Measurements from ENCODE around the gene PON1.

PON1 gene

DNA sequence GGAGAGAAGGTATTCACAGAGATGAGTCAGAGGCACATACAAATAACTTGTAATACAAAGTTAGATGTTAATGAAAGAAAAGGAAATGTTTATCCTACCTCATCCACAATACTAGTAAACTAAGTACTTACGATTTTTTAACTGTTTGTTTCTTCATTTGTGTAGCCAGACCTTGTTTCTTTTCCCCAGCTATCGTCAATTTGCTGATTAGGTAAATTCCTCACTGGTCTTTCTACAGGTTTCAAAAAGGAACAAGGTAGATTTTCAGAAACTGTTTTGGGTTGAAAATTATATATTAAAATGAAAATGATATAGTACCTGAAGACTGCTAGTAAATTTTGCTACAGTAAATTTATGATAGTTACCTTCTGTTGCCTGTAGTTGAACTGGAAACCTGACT lies 56.6 kb downstream of the PON1 start:
- no peak for DNase-seq (ENCODE audit: low read depth)
- H3K4me3 ChIP-seq (ENCODE audit: control insufficient read depth, low read depth, low read length): no peak overlapping the region
- TF ChIP-seq, protein P1, sequence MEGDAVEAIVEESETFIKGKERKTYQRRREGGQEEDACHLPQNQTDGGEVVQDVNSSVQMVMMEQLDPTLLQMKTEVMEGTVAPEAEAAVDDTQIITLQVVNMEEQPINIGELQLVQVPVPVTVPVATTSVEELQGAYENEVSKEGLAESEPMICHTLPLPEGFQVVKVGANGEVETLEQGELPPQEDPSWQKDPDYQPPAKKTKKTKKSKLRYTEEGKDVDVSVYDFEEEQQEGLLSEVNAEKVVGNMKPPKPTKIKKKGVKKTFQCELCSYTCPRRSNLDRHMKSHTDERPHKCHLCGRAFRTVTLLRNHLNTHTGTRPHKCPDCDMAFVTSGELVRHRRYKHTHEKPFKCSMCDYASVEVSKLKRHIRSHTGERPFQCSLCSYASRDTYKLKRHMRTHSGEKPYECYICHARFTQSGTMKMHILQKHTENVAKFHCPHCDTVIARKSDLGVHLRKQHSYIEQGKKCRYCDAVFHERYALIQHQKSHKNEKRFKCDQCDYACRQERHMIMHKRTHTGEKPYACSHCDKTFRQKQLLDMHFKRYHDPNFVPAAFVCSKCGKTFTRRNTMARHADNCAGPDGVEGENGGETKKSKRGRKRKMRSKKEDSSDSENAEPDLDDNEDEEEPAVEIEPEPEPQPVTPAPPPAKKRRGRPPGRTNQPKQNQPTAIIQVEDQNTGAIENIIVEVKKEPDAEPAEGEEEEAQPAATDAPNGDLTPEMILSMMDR (conservative IDR thresholded peaks at IDR 0.05; ENCODE audit: control insufficient read depth, insufficient read depth, low read depth, low read length): no peak

DNA sequence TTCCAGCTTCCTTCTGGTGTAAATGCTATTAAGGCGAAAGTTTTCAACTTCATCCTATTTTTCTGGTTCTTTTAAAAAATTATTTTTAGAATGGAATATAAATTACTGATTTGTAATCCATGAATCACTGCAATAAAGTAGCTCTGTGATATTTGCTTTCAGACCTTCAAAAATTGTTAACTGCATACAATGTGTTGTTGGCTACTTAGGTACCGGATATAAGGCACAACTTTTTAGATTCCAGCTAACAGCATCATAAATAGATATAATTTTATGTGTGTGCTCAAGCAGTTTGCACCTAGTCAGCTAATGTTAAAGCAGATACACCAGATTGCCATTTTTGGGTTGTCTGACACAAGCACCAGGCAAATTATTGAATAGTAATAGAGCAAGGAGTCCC lies 58.7 kb downstream of the PON1 start:
- DNase-seq (ENCODE audit: low read depth): no peak
- TF ChIP-seq, protein P1 (conservative IDR thresholded peaks at IDR 0.05; ENCODE audit: control insufficient read depth, insufficient read depth, low read depth, low read length): no peak
- no peak overlapping the region for H3K4me3 ChIP-seq (ENCODE audit: control insufficient read depth, low read depth, low read length)

DNA sequence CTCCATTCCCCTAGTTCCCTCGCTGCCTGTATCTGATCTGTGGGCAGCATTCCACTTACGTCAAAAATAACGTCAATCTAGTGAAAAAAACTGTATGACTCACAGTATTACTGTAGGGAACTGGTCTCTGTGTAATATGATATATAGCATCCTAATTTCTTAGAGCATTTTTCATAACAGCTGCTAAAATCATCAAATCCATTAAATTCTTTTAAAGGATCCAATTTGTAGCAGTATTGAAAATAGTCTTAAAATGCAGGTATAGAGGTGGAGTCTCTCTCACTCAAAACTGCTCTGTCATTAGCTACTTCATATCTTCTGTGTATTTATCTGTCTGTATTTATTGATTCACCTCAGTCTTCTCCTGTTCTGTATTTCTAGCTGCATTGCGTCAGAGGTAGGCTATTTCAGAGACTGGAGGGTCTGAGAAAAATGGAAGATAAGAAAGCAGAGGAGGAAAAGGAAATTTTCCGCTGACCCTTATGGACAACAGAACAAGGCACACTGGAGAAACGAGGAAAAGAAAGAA lies 59.9 kb downstream of the PON1 start:
- DNase-seq (ENCODE audit: low read depth): peak; percentile 52
- TF ChIP-seq, protein P1 (conservative IDR thresholded peaks at IDR 0.05; ENCODE audit: control insufficient read depth, insufficient read depth, low read depth, low read length): no peak
- no peak overlapping the region for H3K4me3 ChIP-seq (ENCODE audit: control insufficient read depth, low read depth, low read length)

DNA sequence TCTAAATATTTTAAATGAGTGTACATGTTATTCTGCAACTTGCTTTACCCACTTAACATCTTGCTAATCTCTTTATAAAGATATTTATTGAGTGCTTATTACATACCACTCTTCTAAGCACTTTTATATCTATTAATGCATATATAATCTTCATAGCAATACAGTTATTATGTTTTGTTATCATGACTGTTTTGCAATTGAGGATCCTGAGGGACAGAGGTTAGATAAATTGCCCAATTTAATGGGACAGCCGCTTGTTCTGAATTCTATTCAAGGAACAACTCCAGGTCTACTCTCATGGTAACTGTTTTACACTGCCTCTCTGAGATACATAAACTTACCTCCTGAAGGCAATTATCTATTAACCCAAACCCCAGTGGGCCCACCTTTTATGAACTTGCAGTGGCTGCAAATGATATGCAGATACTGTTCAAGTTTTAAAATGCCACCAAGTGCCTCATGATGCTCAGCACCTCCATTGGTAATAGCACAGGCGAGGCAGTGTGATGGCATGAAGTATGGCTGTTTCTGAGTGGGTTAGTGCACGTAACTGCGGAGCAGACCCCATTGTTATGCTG lies 60.5 kb downstream of the PON1 start:
- no peak for DNase-seq (ENCODE audit: low read depth)
- no peak overlapping the region for H3K4me3 ChIP-seq (ENCODE audit: control insufficient read depth, low read depth, low read length)
- TF ChIP-seq, protein P1 (conservative IDR thresholded peaks at IDR 0.05; ENCODE audit: control insufficient read depth, insufficient read depth, low read depth, low read length): no peak

DNA sequence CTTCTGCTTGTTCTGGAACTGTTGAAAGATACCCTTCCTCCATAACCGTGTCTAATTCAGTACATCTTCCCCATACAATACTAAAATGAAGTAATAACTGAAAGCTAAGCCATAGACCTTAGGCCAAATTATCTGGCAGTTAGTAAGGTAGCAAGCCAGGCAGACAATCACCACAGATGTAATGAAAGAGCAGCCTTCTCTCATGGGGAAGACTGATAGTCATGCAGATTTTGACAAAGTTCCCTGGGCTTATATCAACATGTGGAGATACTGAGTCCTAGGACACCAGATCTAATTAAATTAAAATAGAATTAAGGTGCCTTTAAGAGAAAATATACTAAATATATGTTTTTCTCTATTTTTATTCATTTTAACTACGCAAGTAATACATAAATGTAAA lies 61.5 kb downstream of the PON1 start:
- no peak for DNase-seq (ENCODE audit: low read depth)

DNA sequence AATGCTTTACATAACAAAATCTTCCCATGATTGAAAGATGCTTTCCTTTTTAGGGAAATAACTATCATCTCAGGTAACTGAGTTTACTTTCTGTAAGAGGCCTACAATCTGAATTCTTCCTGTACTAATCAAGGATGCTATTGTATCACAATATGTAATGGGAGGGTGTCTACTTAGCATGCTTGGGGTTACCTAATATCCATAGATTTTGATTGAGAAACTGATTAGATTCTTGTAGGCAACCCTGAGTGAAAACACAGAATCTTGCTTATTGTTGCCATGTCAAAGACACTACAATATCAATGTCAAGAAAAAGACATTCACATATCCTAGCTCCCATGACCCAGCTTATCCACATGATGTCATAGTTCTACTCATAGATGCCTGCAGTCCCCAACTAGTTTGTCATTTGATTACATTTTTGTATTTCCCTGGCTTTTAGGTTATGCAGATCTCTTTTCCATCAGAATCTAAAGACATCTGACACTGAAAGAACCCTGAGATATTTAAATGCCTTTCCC lies 62.4 kb downstream of the PON1 start:
- TF ChIP-seq, protein P1 (conservative IDR thresholded peaks at IDR 0.05; ENCODE audit: control insufficient read depth, insufficient read depth, low read depth, low read length): no peak
- DNase-seq (ENCODE audit: low read depth): no peak
- no peak overlapping the region for H3K4me3 ChIP-seq (ENCODE audit: control insufficient read depth, low read depth, low read length)

More for the DNA sequence above, 61.5 kb downstream of the PON1 start:
- no peak overlapping the region for H3K4me3 ChIP-seq (ENCODE audit: control insufficient read depth, low read depth, low read length)
- TF ChIP-seq, protein P1 (conservative IDR thresholded peaks at IDR 0.05; ENCODE audit: control insufficient read depth, insufficient read depth, low read depth, low read length): no peak

All from fibroblast of mammary gland (primary cell).